ENCODE data around the gene EIF2AK2.

The EIF2AK2 gene

DNA sequence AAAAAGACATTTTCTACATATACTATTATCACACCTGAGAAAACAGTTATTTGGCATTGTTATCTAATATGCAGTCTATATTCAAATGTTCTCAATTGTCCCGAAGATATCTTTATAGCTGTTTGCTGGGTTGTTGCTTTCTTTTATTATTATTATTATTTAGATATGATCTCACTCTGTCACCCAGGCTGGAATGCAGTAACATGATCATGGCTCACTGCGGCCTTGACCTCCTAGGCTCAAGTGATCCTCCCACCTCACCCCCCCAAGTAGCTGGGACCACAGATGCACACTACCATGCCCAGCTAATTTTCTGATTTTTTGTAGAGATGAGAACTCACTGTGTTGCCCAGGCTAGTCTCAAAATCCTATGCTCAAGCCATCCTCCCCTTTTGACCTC, 52.6 kb downstream of the EIF2AK2 start:
- no peak for DNase-seq (ENCODE audit: low read depth in 2 of 3, low spot score in 2 of 3)

GRCh38 chr2:37102588-37102987, 54.2 kb downstream of the EIF2AK2 start:
- DNase-seq (ENCODE audit: low read depth in 2 of 3, low spot score in 2 of 3) = no peak

DNA sequence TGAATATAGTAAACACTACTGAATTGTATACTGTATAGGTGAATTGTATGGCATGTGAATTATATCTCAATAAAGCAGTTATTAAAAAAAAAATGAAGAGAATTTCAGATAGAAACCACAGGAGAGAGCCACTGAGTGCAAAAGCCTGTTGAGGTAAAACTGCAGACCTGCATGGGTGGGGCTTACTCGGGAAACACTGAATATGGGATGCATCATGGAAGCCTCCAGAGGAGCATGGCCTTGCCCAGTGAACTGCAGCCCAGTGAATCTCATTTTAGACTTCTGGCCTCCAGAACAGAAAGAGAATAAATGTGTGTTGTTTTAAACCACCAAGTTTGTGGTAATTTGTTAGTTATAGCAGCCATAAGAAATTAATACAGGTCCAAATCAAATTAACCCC, 56.7 kb downstream of the EIF2AK2 start:
- DNase-seq (ENCODE audit: low read depth in 2 of 3, low spot score in 2 of 3) = no peak

DNA sequence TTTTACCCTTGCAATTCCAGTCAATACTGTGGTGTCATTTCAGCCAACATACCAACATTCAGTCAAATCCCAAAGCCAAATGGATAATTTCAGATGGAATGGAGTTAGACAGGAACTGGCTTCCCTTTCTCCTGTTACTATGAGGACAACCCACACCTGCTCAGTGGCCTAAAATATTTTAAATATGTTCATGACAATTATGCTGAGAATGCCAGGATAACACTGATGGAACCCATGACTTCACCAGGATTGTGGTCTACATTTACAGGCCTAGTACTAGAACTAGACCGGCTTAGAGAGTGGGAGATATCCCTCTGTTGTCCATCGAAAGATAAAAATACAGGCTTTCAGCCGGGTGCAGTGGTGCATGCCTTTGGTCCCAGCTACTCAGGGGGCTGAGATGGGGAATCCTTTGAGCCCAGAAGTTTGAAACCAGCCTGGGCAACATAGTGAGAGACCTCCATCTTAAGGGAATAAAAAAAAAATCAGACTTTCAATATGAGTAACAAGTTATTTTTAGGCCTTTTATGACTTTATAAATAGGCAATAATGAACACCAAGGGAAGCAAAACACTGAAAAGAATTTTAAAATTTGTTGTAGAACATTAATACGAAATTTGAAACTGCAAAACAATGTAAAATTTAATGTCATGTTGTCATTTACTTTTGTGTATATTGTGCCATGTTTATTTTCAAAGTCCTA, 58.2 kb downstream of the EIF2AK2 start:
- no peak for DNase-seq (ENCODE audit: low read depth in 2 of 3, low spot score in 2 of 3)

DNA sequence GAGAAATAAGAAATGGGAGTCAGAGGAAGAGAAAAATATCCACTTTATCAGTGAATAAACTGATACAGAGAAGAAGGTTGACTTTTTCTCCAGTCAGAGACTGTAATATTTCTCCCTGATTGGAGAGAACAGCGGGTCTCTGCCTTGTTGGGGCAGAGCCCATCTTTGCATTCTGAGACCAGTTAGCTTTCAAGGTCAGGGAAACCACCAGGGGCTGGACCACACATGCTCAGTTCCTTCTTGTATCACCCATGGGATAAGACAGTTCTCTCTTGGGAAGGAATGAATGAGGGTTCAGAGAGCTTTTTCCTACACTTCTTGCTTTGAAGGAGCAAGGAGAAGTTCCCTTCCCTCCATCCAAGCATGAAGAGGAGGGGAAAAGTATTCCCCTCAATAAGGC, 60.2 kb downstream of the EIF2AK2 start:
- DNase-seq (ENCODE audit: low read depth in 2 of 3, low spot score in 2 of 3) = no peak

- no peak for DNase-seq (ENCODE audit: low read depth in 2 of 3, low spot score in 2 of 3)
Observed at GRCh38 chr2:37091873-37092272, 64.9 kb downstream of the EIF2AK2 start.

DNA sequence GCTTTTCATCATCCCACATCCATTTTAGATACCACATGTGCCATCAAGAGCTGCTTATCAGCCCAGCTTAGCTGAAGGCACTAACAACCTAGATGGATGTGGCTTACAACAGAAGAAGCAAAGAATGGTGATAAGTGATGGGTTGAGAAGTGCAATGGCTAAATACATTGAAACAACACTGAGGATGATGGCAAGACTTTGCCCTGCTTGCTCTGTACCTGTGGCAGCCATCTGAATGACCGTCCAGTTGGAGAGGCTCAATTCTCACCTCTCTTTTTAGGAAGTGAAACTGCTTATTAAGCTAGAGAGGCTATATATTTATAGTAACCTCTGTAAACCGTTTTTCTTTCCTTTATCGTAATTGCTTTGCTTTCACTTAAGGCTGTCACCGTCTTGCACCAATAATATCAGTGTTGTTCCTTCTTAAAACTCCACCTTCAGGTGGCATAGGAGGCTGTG, 66.7 kb downstream of the EIF2AK2 start:
- no peak for DNase-seq (ENCODE audit: low read depth in 2 of 3, low spot score in 2 of 3)

GRCh38 chr2:37085731-37086147, 71.0 kb downstream of the EIF2AK2 start:
- no peak for DNase-seq (ENCODE audit: low read depth in 2 of 3, low spot score in 2 of 3)

GRCh38 chr2:37084797-37085196, 72.0 kb downstream of the EIF2AK2 start:
- DNase-seq (ENCODE audit: low read depth in 2 of 3, low spot score in 2 of 3) = no peak

DNA sequence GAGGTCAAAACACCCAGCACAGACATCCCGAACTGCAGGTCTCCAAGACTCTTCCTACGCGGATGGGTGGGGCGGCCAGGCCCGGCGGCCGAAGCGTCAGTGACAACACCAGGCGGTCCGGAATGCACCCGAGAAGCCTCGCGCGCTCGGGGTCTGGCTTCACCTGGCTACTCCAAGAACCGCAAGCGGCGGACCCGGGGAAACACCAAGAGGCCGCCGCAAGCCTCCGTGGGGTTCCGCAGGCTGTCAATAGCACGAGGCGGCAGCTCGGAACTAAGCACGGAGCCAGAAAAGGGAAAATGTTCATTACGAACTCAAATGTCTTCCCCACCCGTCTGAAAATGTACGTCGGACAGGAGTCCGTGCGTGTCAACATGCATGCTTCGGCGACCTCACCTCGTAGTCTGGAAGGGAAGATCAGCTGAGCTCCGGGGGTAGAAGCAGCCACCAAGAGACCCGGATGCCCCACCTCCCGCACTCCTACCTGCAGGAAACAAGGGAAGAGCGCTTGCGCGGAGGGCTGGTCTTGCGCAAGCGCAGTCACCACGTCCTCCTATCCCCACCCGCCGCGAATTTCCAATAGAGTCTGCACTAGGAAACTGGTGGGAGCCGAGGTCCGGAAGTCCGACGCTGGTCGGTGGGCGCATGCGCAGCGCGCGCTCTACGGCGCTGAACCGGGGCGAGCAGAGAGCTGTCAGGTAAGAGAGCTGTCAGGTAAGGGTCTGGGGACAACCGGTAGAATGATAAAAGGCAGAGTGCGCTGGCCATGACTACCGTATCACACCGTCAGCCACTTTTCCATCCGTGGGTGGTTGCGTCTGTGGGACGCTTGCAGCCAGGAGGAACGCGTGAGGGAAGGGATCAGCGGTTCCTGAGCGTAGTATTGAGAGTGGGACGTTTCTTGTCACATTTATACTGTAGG, 72.6 kb downstream of the EIF2AK2 start, which contains the start of the genes GPATCH11 and HEATR5B:
Gene GPATCH11 (plus strand): TSS at position 646 of the 922 bp plus-strand sequence. CDS start 3,864 bp downstream, outside the sequence.
Gene HEATR5B (minus strand): TSS at position 500 of the 922 bp plus-strand sequence. CDS start 958 bp downstream, outside the sequence.
- DNase-seq (ENCODE audit: low read depth in 2 of 3, low spot score in 2 of 3) = peak; percentile 75 to 83 (median 83)

- no peak for DNase-seq (ENCODE audit: low read depth in 2 of 3, low spot score in 2 of 3)
Observed at GRCh38 chr2:37080689-37081088, 76.1 kb downstream of the EIF2AK2 start.

DNA sequence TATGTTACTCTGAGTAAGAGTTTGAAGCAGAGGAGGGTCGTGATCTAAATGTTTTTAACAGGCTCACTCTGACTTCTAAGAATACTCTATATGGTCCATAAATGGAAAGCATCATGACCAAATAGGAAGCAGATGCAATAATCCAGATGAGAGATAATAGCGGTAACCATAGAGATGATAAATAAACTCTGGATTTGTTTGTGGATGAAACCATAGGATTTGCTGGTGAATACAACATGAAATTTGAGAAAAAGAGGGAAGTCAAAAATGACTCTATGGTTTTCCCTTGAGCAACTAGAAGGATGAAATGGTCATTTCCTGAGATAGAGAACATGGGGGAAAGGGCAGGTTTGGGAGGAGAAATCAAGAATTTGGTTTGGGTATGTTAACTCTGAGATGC, 76.5 kb downstream of the EIF2AK2 start:
- DNase-seq (ENCODE audit: low read depth in 2 of 3, low spot score in 2 of 3) = no peak

DNA sequence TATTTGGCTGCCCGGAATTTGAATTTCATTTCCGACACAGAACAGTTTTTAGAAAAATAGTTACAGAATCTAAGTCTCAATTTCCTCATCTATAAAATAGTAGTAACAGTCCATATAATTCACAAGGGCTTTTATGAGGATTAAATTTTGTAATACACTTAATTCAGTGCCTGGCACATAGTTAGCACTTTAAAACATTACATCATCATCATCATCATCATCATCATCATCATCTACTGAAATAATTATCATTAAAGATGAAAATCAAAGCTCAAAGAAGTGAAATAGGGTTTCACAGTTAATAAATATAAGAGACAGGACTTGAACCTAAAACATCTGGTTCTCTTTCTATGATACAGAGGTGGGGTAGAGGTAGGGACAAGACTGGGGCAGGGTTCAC, 85.8 kb downstream of the EIF2AK2 start:
- no peak for DNase-seq (ENCODE audit: low read depth in 2 of 3, low spot score in 2 of 3)

- DNase-seq (ENCODE audit: low read depth in 2 of 3, low spot score in 2 of 3) = no peak
Observed at GRCh38 chr2:37068686-37069085, 88.1 kb downstream of the EIF2AK2 start.

DNA sequence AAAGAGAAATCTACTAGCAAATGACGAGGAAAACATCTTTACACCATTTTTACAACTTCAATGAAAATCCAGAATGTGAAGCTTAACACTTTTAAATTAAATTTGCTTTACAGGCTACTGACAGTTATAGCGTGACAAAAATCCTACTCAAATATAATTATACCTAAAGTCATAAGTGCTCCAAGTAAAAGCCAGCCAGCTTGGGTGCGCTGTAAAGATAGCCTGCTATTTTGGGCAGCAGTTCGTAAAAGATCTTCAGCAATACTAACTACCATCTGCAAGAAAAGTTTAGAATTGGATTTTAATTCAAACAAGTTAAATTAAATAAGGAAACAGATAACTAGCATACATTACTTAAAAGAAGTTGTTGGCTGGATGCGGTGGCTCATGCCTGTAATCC, 95.0 kb downstream of the EIF2AK2 start:
- no peak for DNase-seq (ENCODE audit: low read depth in 2 of 3, low spot score in 2 of 3)

DNA sequence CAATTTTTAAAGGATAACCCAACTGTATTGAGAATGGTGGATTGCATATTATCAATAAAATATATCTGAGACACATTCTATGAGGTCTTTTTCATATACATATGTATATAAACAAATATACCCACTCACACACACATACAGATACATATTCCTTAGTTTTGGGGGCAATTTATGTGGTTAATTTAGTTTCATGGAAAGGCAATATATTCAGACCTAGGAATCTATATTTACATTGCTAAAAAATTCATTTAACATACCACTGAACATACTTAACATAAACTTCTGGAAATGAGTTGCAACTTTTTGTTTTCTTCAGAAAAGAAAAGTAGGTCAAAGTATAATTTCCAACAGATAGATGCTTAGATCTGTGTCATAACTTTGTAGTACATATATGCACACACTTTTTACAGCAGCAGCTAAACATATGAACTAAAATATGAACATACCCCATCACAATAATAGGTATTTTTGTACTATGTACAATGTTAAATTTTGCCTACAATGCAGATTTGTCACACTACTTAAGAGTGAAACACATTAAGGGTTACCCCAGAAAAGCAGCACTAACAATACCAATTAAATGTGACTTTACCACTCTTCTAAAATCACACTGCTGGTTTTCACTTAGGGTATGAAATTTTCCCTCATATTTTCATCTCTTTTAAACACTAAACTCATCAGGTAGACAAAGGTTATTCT, 95.6 kb downstream of the EIF2AK2 start:
- no peak for DNase-seq (ENCODE audit: low read depth in 2 of 3, low spot score in 2 of 3)

GRCh38 chr2:37060446-37060845, 96.3 kb downstream of the EIF2AK2 start:
- no peak for DNase-seq (ENCODE audit: low read depth in 2 of 3, low spot score in 2 of 3)

- DNase-seq (ENCODE audit: low read depth in 2 of 3, low spot score in 2 of 3) = no peak
Observed at GRCh38 chr2:37059841-37060240, 96.9 kb downstream of the EIF2AK2 start.

- DNase-seq (ENCODE audit: low read depth in 2 of 3, low spot score in 2 of 3) = no peak
Observed at GRCh38 chr2:37052600-37053332, 104.0 kb downstream of the EIF2AK2 start.
